Adrenal gland (tissue), 5 donors: ENCODE results near the gene SHC4.

Experiments
- POLR2A ChIP-seq, 2 donors: fragments of 450-650 bp; IDR thresholded peaks; one replicate each; pipeline ENCODE4 v1.6.1; 2017; ENCODE audit warnings: antibody characterized with exemption in 2 of 2, mild to moderate bottlenecking in 2 of 2, moderate library complexity in 1 of 2
- TF ChIP-seq, protein P1 (sequence below), 6 experiments: fragments of 450-650 bp in 4 of 6; fragments of 200-600 bp in 2 of 6; sonication (generic) in 1 of 6; IDR thresholded peaks; 1 replicate in 5 of 6; 2 replicates in 1 of 6; pipeline versions ENCODE4 v1.5.1 to v1.8.0; 2016 to 2021; ENCODE audit warnings: antibody characterized with exemption in 6 of 6, mild to moderate bottlenecking in 2 of 6, moderate library complexity in 1 of 6
- donor health status: DM: no; HTN: no; CAD: no.

DNA sequence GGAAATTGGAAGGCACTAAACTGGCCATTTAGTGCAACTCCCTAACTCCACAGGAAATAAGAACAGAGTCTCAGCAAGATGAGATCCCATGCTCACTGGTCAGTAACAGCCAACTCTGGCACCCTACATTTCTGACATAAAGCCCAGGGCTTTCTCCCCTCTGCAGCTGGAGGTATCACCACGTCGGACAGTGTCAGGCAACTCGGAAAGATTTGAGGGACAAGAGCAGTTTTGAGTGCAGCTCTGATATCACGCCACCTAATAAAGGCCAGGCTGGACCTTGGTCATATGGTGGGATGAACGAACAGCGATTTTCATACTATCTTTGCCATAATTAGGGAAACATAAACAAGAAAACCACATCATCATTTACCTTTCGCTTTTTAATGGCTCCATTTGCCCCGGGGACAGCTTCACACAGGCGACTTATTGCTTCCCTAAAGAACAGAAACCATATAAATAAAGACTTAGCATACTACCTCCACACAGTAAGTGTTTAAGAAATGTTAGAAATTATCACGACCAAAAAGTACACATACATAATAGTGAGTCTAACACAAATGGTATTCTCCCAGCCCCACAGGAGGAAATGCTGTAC is 73.2 kb downstream of the SHC4 start:
- TF ChIP-seq, protein P1, sequence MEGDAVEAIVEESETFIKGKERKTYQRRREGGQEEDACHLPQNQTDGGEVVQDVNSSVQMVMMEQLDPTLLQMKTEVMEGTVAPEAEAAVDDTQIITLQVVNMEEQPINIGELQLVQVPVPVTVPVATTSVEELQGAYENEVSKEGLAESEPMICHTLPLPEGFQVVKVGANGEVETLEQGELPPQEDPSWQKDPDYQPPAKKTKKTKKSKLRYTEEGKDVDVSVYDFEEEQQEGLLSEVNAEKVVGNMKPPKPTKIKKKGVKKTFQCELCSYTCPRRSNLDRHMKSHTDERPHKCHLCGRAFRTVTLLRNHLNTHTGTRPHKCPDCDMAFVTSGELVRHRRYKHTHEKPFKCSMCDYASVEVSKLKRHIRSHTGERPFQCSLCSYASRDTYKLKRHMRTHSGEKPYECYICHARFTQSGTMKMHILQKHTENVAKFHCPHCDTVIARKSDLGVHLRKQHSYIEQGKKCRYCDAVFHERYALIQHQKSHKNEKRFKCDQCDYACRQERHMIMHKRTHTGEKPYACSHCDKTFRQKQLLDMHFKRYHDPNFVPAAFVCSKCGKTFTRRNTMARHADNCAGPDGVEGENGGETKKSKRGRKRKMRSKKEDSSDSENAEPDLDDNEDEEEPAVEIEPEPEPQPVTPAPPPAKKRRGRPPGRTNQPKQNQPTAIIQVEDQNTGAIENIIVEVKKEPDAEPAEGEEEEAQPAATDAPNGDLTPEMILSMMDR (IDR thresholded peaks at IDR 0.05): no peak
- no peak for TF ChIP-seq POLR2A (IDR thresholded peaks at IDR 0.05)
